K562 (cell line): ENCODE data around the gene MMP23B. TPM values are rescaled to one million over a fixed set of nuclear protein-coding genes. Genes with fewer than 3 reads are reported as not detected.
"Not testable (repeated sequence)": the region's sequence is repeated elsewhere in the genome, so short reads cannot be mapped to it uniquely, and the experiment has no call there.

Source experiments
- ATAC-seq: fragments of 200-7000 bp; cut with Tn5 transposase; 3 replicates; pipeline ENCODE4 v1.9.1; 2020; ENCODE audit warnings: moderate library complexity
- BruUV-seq: library from RNA; stranded (reverse); fragments of 400-500 nt; replicated peaks from 2 replicates; lab custom pipeline; 2021; lab: Mats Ljungman, UMichigan
- CTCF ChIA-PET: fragments of 300-600 bp; formaldehyde crosslinking; extraction: SDS; loops from one replicate; lab custom pipeline; 2021; ENCODE audit warnings: low intra/inter-chr PET ratio; lab: Yijun Ruan, JAX
- POLR2A ChIA-PET: fragments of 300-600, 350-650 bp; sonication (Branson Sonifier 250); formaldehyde crosslinking; extraction: SDS; loops from one replicate; lab custom pipeline; 2021; ENCODE audit warnings: antibody characterized with exemption, inconsistent platforms; lab: Yijun Ruan, JAX
- DNase-seq, 4 experiments: peaks; one replicate each; pipeline versions ENCODE4 v3.0.0 to v3.0.0-alpha.2; 2011 to 2018; ENCODE audit warnings: low spot score in 3 of 4, mixed read lengths in 3 of 4; ENCODE audit errors: extremely low read depth in 1 of 4
- FAIRE-seq: peaks from 2 replicates; lab custom pipeline; 2011; peaks lifted over from hg19 to GRCh38; lab: Jason Lieb, UNC
- H2AFZ ChIP-seq: 2 replicates; pipeline ENCODE4 v1.6.0; 2011; ENCODE audit warnings: low read depth, low read length, control low read depth, inconsistent platforms
- H3K27ac ChIP-seq: fragments of 200-600 bp; 3 replicates; pipeline ENCODE4 v1.8.0; 2011; ENCODE audit warnings: low read depth, mild to moderate bottlenecking, control low read depth, inconsistent platforms, low read length, moderate library complexity, mixed read lengths; ENCODE audit errors: extremely low read depth
- H3K27me3 ChIP-seq, 2 experiments: fragments of 300-600 bp in 1 of 2; 2 replicates in 1 of 2; 3 replicates in 1 of 2; pipeline versions ENCODE4 v1.6.0 to v1.8.0; 2011; ENCODE audit warnings: inconsistent platforms in 2 of 2, low read length in 2 of 2, mild to moderate bottlenecking in 1 of 2, mixed read lengths in 1 of 2, moderate library complexity in 1 of 2; ENCODE audit not compliant: control insufficient read depth in 2 of 2, insufficient read depth in 2 of 2
- H3K36me3 ChIP-seq: fragments of 300-600 bp; 3 replicates; pipeline ENCODE4 v1.8.0; 2011; ENCODE audit warnings: mild to moderate bottlenecking, low read length, inconsistent platforms; ENCODE audit not compliant: control insufficient read depth, insufficient read depth
- H3K4me1 ChIP-seq, 2 experiments: fragments of 200-600 bp in 1 of 2; replicated peaks in 1 of 2; 2 replicates in 1 of 2; 3 replicates in 1 of 2; pipeline versions ENCODE4 v1.5.1 to v1.8.0; 2011; ENCODE audit warnings: inconsistent platforms in 2 of 2, low read length in 2 of 2, mild to moderate bottlenecking in 1 of 2, mixed read lengths in 1 of 2, moderate library complexity in 1 of 2; ENCODE audit not compliant: control insufficient read depth in 2 of 2, insufficient read depth in 2 of 2
- H3K4me2 ChIP-seq: 2 replicates; pipeline ENCODE4 v1.6.1; 2011; ENCODE audit warnings: low read length, control low read depth, inconsistent platforms, mixed read lengths; ENCODE audit not compliant: insufficient read depth
- H3K4me3 ChIP-seq: fragments of 200-600 bp; sonication (generic), shearing (Covaris generic); 2 replicates; pipeline ENCODE4 v1.5.1; 2016; ENCODE audit warnings: control low read depth, inconsistent platforms
- H3K79me2 ChIP-seq: fragments of 200-600 bp; 3 replicates; pipeline ENCODE4 v1.8.0; 2011; ENCODE audit warnings: low read length, inconsistent platforms; ENCODE audit not compliant: control insufficient read depth, insufficient read depth
- H3K9ac ChIP-seq, 2 experiments: 2 replicates each; pipeline versions ENCODE4 v1.6.0 to v1.6.1; 2011; ENCODE audit warnings: low read depth in 2 of 2, low read length in 2 of 2, control low read depth in 1 of 2, inconsistent platforms in 1 of 2, mild to moderate bottlenecking in 1 of 2, mixed read lengths in 1 of 2; ENCODE audit not compliant: insufficient read depth in 1 of 2
- H3K9me1 ChIP-seq: one replicate; pipeline ENCODE4 v1.6.0; 2011; ENCODE audit warnings: inconsistent platforms, mild to moderate bottlenecking, low read length, moderate library complexity; ENCODE audit not compliant: control insufficient read depth, insufficient read depth
- H3K9me3 ChIP-seq: replicated peaks from 2 replicates; pipeline ENCODE4 v1.5.1; 2011; ENCODE audit warnings: low read depth, low read length, inconsistent platforms; ENCODE audit not compliant: control insufficient read depth, insufficient read depth
- H4K20me1 ChIP-seq: replicated peaks from 2 replicates; pipeline ENCODE4 v1.6.1; 2011; ENCODE audit warnings: low read length, inconsistent platforms, mixed read lengths; ENCODE audit not compliant: control insufficient read depth, insufficient read depth
- ZNF639 ChIP-seq, 2 experiments: fragments of 200-800 bp in 1 of 2; sonication (Bioruptor generic) in 1 of 2; sonication (generic) in 1 of 2; formaldehyde crosslinking in 1 of 2; IDR thresholded peaks in 1 of 2; conservative IDR thresholded peaks in 1 of 2; 2 replicates each; pipeline versions ENCODE4 v1.5.0 to v1.6.1; 2016 to 2020; ENCODE audit warnings: missing compliant biosample characterization in 1 of 2, missing genetic modification characterization in 1 of 2, missing genetic modification reagents in 1 of 2
- WGBS: fragments of 100-300 bp; shearing (Covaris generic); methylation state at CpG from one replicate; pipeline ENCODE4 v1.1.6; 2016; ENCODE audit warnings: low coverage, mixed read lengths; ENCODE audit not compliant: insufficient coverage; ENCODE audit errors: missing lambda C conversion rate; 5-methylcytosine and 5-hydroxymethylcytosine counted together
- in situ Hi-C: fragments of 300-500 bp; cut with MboI; formaldehyde crosslinking; loops from 4 replicates; pipeline ENCODE4 v1.15.0; 2018; ENCODE audit warnings: inconsistent platforms, mixed read lengths
- intact Hi-C: fragments of 100-400 bp; cut with micrococcal nuclease; formaldehyde crosslinking; loops from 2 replicates; pipeline ENCODE4 v1.14.2; 2022
- polyA plus RNA-seq, 8 experiments: library from polyadenylated mRNA; depleted of rRNA in 4 of 8; stranded (reverse) in 5 of 8; unstranded in 3 of 8; fragments of >200 nt; fragmentation: Nextera tagmentation in 2 of 8; fragmentation: Illumina TruSeq in 1 of 8; extraction: Ambion mirVana in 2 of 8; extraction: Trizol in 1 of 8; gene quantifications; 2 replicates each; pipeline versions ENCODE4 v1.2.1 to v1.2.3, GENCODE V29; 2011 to 2014; ENCODE audit warnings: inconsistent platforms in 1 of 8, missing spikeins in 1 of 8
- total RNA-seq, 7 experiments: library from RNA; depleted of rRNA in 6 of 7; stranded (reverse); fragments of >200 nt in 6 of 7; fragmentation: Illumina TruSeq in 2 of 7; extraction: Trizol in 2 of 7; gene quantifications; 2 replicates each; pipeline versions ENCODE4 v1.2.1 to v1.2.3, GENCODE V29; 2011 to 2021; ENCODE audit warnings: low replicate concordance in 1 of 7

MMP23B gene
- total and polyA plus RNA-seq, 9 of the 15 experiments (the other 6 are each of a cell fraction or from before 2014, with no cell fraction given) = 0.28 to 1.2 (median 0.41) TPM; not detected in 5

GRCh38 chr1:1647567-1648241, 15.7 kb downstream of the MMP23B start (continued):
- peak in 1 of 2 experiments; percentile 58; a peak in 1 of 4 replicates for TF ChIP-seq ZNF639 (CRISPR knock-in tag; conservative IDR thresholded peaks at IDR 0.05 in 1 of 2, IDR thresholded peaks at IDR 0.05 in 1 of 2)

GRCh38 chr1:1648265-1648664, 16.3 kb downstream of the MMP23B start:
- POLR2A ChIA-PET, ATAC-seq, H3K9me1 ChIP-seq, FAIRE-seq, H2AFZ ChIP-seq, H4K20me1 ChIP-seq, H3K4me3 ChIP-seq, H3K27me3 ChIP-seq, in situ Hi-C loops, H3K27ac ChIP-seq, BruUV-seq, H3K9me3 ChIP-seq, H3K4me2 ChIP-seq, DNase-seq, intact Hi-C loops, H3K79me2 ChIP-seq, H3K9ac ChIP-seq, H3K4me1 ChIP-seq: not testable (repeated sequence)
- peaks cover 61% of the 10 kb centered on the region for H3K36me3 ChIP-seq
- CTCF ChIA-PET = interaction anchor here (0.6 kb wide), 1 partner anchor 98 kb away, joined by 3 read pairs; no protein-coding TSS in a partner anchor
- WGBS = 80% methylated on average over 9 of the region's 11 CpGs
